SJCRH30 (cell line): ENCODE results near the gene SYT14. TPM values are rescaled to one million over a fixed set of nuclear protein-coding genes. Genes with fewer than 3 reads are reported as not detected.
"Not testable (repeated sequence)": the region's sequence is repeated elsewhere in the genome, so short reads cannot be mapped to it uniquely, and the experiment has no call there.

Experiments
- DNase-seq, 2 experiments: peaks; one replicate each; pipeline ENCODE4 v3.0.0-alpha.2; 2015 to 2020
- H3K27ac ChIP-seq: fragments of 250-450 bp; sonication (Bioruptor Pico); 2 replicates; pipeline ENCODE4 v1.5.1; 2020; ENCODE audit warnings: mild to moderate bottlenecking, moderate library complexity
- H3K27me3 ChIP-seq: fragments of 250-450 bp; sonication (Bioruptor Pico); 2 replicates; pipeline ENCODE4 v1.5.1; 2020; ENCODE audit warnings: mild to moderate bottlenecking, moderate library complexity
- H3K36me3 ChIP-seq: fragments of 250-450 bp; sonication (Bioruptor Pico); 2 replicates; pipeline ENCODE4 v1.5.1; 2020; ENCODE audit warnings: mild to moderate bottlenecking, moderate library complexity
- H3K4me1 ChIP-seq: fragments of 250-450 bp; sonication (Bioruptor Pico); 2 replicates; pipeline ENCODE4 v1.5.1; 2020; ENCODE audit warnings: mild to moderate bottlenecking, moderate library complexity
- H3K4me3 ChIP-seq: fragments of 250-450 bp; sonication (Bioruptor Pico); 2 replicates; pipeline ENCODE4 v1.5.1; 2020; ENCODE audit warnings: mild to moderate bottlenecking, moderate library complexity
- H3K9me3 ChIP-seq: fragments of 250-450 bp; sonication (Bioruptor Pico); replicated peaks from 2 replicates; pipeline ENCODE4 v1.5.1; 2020; ENCODE audit warnings: mild to moderate bottlenecking, moderate library complexity
- total RNA-seq: library from RNA; depleted of rRNA; stranded (reverse); fragments of >200 nt; shearing (Covaris generic); gene quantifications from 2 replicates; pipeline ENCODE4 v1.2.3, GENCODE V29; 2014

The SYT14 gene
- total RNA-seq, 1 experiment from 2014 or later, result not detected

DNA sequence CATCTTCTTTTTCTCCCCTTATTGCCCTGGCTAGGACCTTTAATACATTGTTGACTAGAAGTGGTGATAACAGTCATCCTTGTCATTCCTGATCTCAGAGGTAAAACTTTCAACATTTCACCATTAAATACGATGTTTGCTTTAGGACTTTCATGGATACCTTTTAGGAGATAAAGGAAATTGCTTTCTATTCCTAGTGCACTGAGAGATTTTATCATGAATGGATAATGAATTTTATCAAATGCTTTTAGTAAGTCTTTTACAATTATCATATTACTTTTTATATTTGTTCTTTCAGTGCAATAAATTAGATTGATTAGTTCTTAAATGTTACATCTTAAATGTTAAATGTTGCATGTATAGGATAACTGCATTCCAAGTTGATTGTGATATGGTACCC, 147.3 kb downstream of the SYT14 start:
- H3K36me3 ChIP-seq, result no peaks in the 10 kb centered on the region
- no peaks in the 10 kb centered on the region for H3K9me3 ChIP-seq
- no peak overlapping the region for H3K4me3 ChIP-seq
- no peak overlapping the region for H3K27ac ChIP-seq
- no peaks in the 10 kb centered on the region for H3K4me1 ChIP-seq
- no peak for DNase-seq
- 0 out of 2 replicates have a peak, but pooled peaks cover 3% of the 10 kb centered on the region for H3K27me3 ChIP-seq

DNA sequence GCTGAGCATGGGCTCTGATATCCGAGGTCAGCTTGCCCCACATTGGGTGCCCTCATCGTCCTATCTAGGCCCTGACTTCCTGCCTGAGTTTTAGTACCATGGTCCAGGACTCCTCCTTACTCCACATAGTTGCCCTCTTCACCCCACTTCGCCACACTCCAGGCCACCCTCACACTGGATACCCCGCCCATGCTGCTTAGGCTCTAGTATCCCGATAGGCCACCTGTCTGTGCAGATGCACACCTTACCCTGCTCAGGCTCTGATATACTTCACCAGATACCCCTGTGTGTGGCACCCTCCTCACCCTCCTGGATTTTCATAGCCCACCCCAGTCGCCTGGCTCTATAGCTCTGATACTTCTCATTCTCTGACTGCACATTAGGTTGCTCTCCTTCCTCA, 149.0 kb downstream of the SYT14 start:
- Histone ChIP-seq H3K27ac (no peak overlapping the region), H3K36me3 (no peaks in the 10 kb centered on the region), H3K27me3 (0 out of 2 replicates have a peak, but pooled peaks cover 3% of the 10 kb centered on the region), H3K4me3 (no peak overlapping the region), H3K9me3 (no peaks in the 10 kb centered on the region), H3K4me1 (no peaks in the 10 kb centered on the region)
- no peak for DNase-seq

DNA sequence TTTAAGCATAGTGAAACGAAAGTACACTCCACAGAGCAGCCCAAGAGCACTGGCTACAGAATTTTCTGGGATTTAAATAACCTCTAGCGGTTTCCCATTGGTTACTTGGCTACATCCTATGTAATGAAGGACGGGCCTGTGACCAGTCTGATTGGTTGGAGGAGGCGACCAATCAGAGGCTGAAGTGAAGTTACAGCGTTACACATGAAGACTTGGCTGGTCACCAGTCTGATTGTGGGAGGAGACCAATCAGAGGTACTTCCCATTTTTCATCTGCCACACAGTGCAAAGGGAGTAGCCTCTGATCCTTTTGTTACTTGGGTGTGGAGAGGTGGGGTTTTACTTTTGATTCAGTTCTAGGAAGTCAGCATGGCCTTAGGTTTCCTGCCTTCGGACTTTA, 151.8 kb downstream of the SYT14 start:
- Histone ChIP-seq H3K27me3 (no peaks in the 10 kb centered on the region), H3K36me3 (no peaks in the 10 kb centered on the region), H3K9me3 (no peaks in the 10 kb centered on the region), H3K4me1 (no peaks in the 10 kb centered on the region), H3K4me3 (no peak overlapping the region), H3K27ac (no peak overlapping the region)
- peak; percentile 11 to 27 for DNase-seq

- H3K4me3 ChIP-seq, result no peak overlapping the region
- no peaks in the 10 kb centered on the region for H3K4me1 ChIP-seq
- no peaks in the 10 kb centered on the region for H3K27me3 ChIP-seq
- no peaks in the 10 kb centered on the region for H3K9me3 ChIP-seq
- no peak for DNase-seq
- no peaks in the 10 kb centered on the region for H3K36me3 ChIP-seq
- H3K27ac ChIP-seq, result no peak overlapping the region
Measured at GRCh38 chr1:210092366-210092765, 154.3 kb downstream of the SYT14 start.

GRCh38 chr1:210093461-210093860, 155.4 kb downstream of the SYT14 start:
- Histone ChIP-seq H3K9me3 (no peaks in the 10 kb centered on the region), H3K36me3 (no peaks in the 10 kb centered on the region), H3K27ac (no peak overlapping the region), H3K4me3 (no peak overlapping the region), H3K4me1 (no peaks in the 10 kb centered on the region), H3K27me3 (no peaks in the 10 kb centered on the region)
- DNase-seq, result no peak

DNA sequence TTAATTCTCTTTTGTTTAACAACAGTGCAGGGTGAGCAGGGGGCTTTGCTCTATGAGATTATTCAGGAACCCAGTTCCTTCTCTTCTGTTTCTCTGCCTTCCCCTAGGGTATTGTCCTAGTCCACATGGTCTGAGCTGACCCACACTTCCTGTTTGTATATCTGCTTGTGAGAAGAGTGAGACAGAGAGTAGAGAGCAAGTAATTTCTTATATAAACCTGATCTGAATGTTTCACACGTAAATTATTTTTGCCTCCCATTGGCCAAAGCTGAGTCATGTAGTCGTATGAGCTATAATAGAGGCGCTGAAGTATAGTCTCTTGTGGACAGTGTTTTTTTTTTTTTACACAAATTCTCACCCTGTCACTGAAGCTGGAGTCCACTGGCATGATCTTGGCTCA, 160.3 kb downstream of the SYT14 start:
- DNase-seq, result no peak
- Histone ChIP-seq H3K4me1 (no peaks in the 10 kb centered on the region), H3K27me3 (peaks cover 6% of the 10 kb centered on the region; the same call in 1 of the 2 replicates), H3K9me3 (no peaks in the 10 kb centered on the region), H3K4me3 (no peak overlapping the region), H3K36me3 (no peaks in the 10 kb centered on the region), H3K27ac (no peak overlapping the region)

GRCh38 chr1:210099921-210100320, 161.9 kb downstream of the SYT14 start:
- Histone ChIP-seq H3K27ac (no peak overlapping the region), H3K9me3 (no peaks in the 10 kb centered on the region), H3K4me3 (no peak overlapping the region), H3K36me3 (no peaks in the 10 kb centered on the region), H3K27me3 (peaks cover 8% of the 10 kb centered on the region; the same call in 1 of the 2 replicates), H3K4me1 (no peaks in the 10 kb centered on the region)
- DNase-seq, result no peak

- H3K27ac ChIP-seq, result no peak overlapping the region
- no peaks in the 10 kb centered on the region for H3K36me3 ChIP-seq
- no peak for DNase-seq
- no peaks in the 10 kb centered on the region for H3K9me3 ChIP-seq
- no peak overlapping the region for H3K4me3 ChIP-seq
- peaks cover 8% of the 10 kb centered on the region; the same call in 1 of the 2 replicates for H3K27me3 ChIP-seq
- no peaks in the 10 kb centered on the region for H3K4me1 ChIP-seq
Measured at GRCh38 chr1:210104103-210104502, 166.1 kb downstream of the SYT14 start.

GRCh38 chr1:210112906-210113305, 174.9 kb downstream of the SYT14 start:
- not testable (repeated sequence) for DNase-seq, H3K4me3 ChIP-seq, H3K9me3 ChIP-seq, H3K36me3 ChIP-seq, H3K27ac ChIP-seq, H3K4me1 ChIP-seq, H3K27me3 ChIP-seq

- DNase-seq, result no peak
- no peaks in the 10 kb centered on the region for H3K9me3 ChIP-seq
- H3K27ac ChIP-seq, result no peak overlapping the region
- peaks cover 5% of the 10 kb centered on the region; the same call in 1 of the 2 replicates for H3K27me3 ChIP-seq
- no peaks in the 10 kb centered on the region for H3K4me1 ChIP-seq
- H3K4me3 ChIP-seq, result no peak overlapping the region
- no peaks in the 10 kb centered on the region for H3K36me3 ChIP-seq
Measured at GRCh38 chr1:210117198-210117597, 179.2 kb downstream of the SYT14 start.

GRCh38 chr1:210117681-210118170, 179.7 kb downstream of the SYT14 start:
- Histone ChIP-seq H3K9me3 (no peaks in the 10 kb centered on the region), H3K27ac (no peak overlapping the region), H3K36me3 (no peaks in the 10 kb centered on the region), H3K4me1 (no peaks in the 10 kb centered on the region), H3K27me3 (peaks cover 7% of the 10 kb centered on the region; the same call in 1 of the 2 replicates), H3K4me3 (no peak overlapping the region)
- no peak for DNase-seq

DNA sequence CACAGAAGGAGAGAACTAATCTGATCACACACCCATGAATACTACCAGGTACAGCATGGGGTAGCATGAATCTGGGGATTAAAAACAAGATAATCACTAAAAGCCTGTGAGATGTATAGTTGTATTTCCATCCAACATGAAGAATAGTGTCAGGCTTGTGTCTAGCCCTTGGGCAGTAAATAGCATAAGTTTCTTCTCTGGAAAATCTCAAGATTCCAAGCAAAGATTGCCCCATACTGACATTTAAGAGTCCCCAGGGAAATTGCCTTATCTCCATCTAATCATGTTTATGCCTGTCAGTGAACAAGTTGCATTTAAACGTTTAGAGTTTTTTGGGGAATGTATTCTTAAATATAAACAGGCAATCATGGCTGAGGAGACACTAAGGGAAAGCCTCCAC, 185.4 kb downstream of the SYT14 start:
- Histone ChIP-seq H3K27me3 (0 out of 2 replicates have a peak, but pooled peaks cover 3% of the 10 kb centered on the region), H3K4me3 (no peak overlapping the region), H3K27ac (no peak overlapping the region), H3K4me1 (no peaks in the 10 kb centered on the region), H3K9me3 (no peaks in the 10 kb centered on the region), H3K36me3 (no peaks in the 10 kb centered on the region)
- DNase-seq, result no peak

GRCh38 chr1:210123924-210124589, 186.0 kb downstream of the SYT14 start:
- no peaks in the 10 kb centered on the region for H3K36me3 ChIP-seq
- H3K27ac ChIP-seq, result no peak overlapping the region
- H3K4me3 ChIP-seq, result no peak overlapping the region
- H3K4me1 ChIP-seq, result no peaks in the 10 kb centered on the region
- H3K27me3 ChIP-seq, result 0 out of 2 replicates have a peak, but pooled peaks cover 3% of the 10 kb centered on the region
- H3K9me3 ChIP-seq, result no peaks in the 10 kb centered on the region
- DNase-seq, result peak in 1 of 2 experiments; percentile 10

GRCh38 chr1:210124736-210125135, 186.7 kb downstream of the SYT14 start:
- no peak for DNase-seq
- no peak overlapping the region for H3K27ac ChIP-seq

GRCh38 chr1:210125143-210125542, 187.1 kb downstream of the SYT14 start:
- H3K36me3 ChIP-seq, result no peaks in the 10 kb centered on the region
- no peaks in the 10 kb centered on the region for H3K9me3 ChIP-seq
- no peak for DNase-seq
- H3K27me3 ChIP-seq, result peaks cover 8% of the 10 kb centered on the region; the same call in 1 of the 2 replicates
- no peaks in the 10 kb centered on the region for H3K4me1 ChIP-seq
- H3K4me3 ChIP-seq, result no peak overlapping the region
- no peak overlapping the region for H3K27ac ChIP-seq

More at GRCh38 chr1:210124736-210125135, 186.7 kb downstream of the SYT14 start:
- Histone ChIP-seq H3K4me3 (no peak overlapping the region), H3K4me1 (no peaks in the 10 kb centered on the region), H3K36me3 (no peaks in the 10 kb centered on the region), H3K9me3 (no peaks in the 10 kb centered on the region), H3K27me3 (peaks cover 7% of the 10 kb centered on the region; the same call in 1 of the 2 replicates)

- no peaks in the 10 kb centered on the region for H3K4me1 ChIP-seq
- H3K4me3 ChIP-seq, result no peak overlapping the region
- H3K9me3 ChIP-seq, result no peaks in the 10 kb centered on the region
- no peak for DNase-seq
- no peak overlapping the region for H3K27ac ChIP-seq
- H3K27me3 ChIP-seq, result peaks cover 5% of the 10 kb centered on the region; the same call in 1 of the 2 replicates
- H3K36me3 ChIP-seq, result no peaks in the 10 kb centered on the region
Measured at GRCh38 chr1:210129092-210129491, 191.1 kb downstream of the SYT14 start.
